IMR-90 (cell line): ENCODE data around the gene HOXC13. TPM values are rescaled to one million over a fixed set of nuclear protein-coding genes. Genes with fewer than 3 reads are reported as not detected.

Source experiments
- ATAC-seq: fragments of 200-7000 bp; cut with Tn5 transposase; 2 replicates; pipeline ENCODE4 v1.9.1; 2020; ENCODE audit warnings: low read depth, mild to moderate bottlenecking, moderate library complexity
- BruUV-seq: library from RNA; stranded (reverse); fragments of 400-500 nt; replicated peaks from 2 replicates; lab custom pipeline; 2021; lab: Mats Ljungman, UMichigan
- CTCF ChIA-PET: fragments of 300-600 bp; formaldehyde crosslinking; extraction: SDS; loops from one replicate; lab custom pipeline; 2021; ENCODE audit warnings: antibody characterized with exemption; lab: Yijun Ruan, JAX
- POLR2A ChIA-PET: fragments of 300-600 bp; sonication (Branson Sonifier 250); formaldehyde crosslinking; loops from one replicate; lab custom pipeline; 2022; ENCODE audit warnings: antibody characterized with exemption; ENCODE audit not compliant: unreplicated experiment; lab: Charles Lee
- DNase-seq: peaks from one replicate; pipeline ENCODE4 v3.0.0; 2013
- H2AFZ ChIP-seq: replicated peaks from 2 replicates; pipeline ENCODE3; 2013; ENCODE audit warnings: low read length, mild to moderate bottlenecking; ENCODE audit not compliant: poor library complexity
- H2AK5ac ChIP-seq: 2 replicates; pipeline ENCODE4 v1.6.1; 2013; ENCODE audit warnings: low read depth, low read length, inconsistent platforms
- H2AK9ac ChIP-seq: replicated peaks from 2 replicates; pipeline ENCODE3; 2013; ENCODE audit warnings: mild to moderate bottlenecking, low read depth, low read length, moderate library complexity; ENCODE audit not compliant: poor library complexity
- H2BK120ac ChIP-seq: 2 replicates; pipeline ENCODE4 v1.6.1; 2013; ENCODE audit warnings: low read depth, low read length, inconsistent platforms
- H2BK15ac ChIP-seq: 3 replicates; pipeline ENCODE4 v1.6.1; 2013; ENCODE audit warnings: low read depth, low read length, inconsistent platforms
- H2BK20ac ChIP-seq: 2 replicates; pipeline ENCODE4 v1.6.1; 2013; ENCODE audit warnings: low read depth, mild to moderate bottlenecking, inconsistent platforms, low read length, moderate library complexity
- H2BK5ac ChIP-seq: 2 replicates; pipeline ENCODE4 v1.6.1; 2013; ENCODE audit warnings: mild to moderate bottlenecking, low read depth, low read length, inconsistent platforms; ENCODE audit not compliant: poor library complexity, severe bottlenecking
- H3K14ac ChIP-seq: replicated peaks from 2 replicates; pipeline ENCODE4 v1.6.1; 2013; ENCODE audit warnings: low read depth, low read length, inconsistent platforms
- H3K18ac ChIP-seq: 2 replicates; pipeline ENCODE4 v1.6.1; 2013; ENCODE audit warnings: low read depth, low read length, control low read depth
- H3K23ac ChIP-seq: 2 replicates; pipeline ENCODE4 v1.6.1; 2013; ENCODE audit warnings: low read depth, low read length, inconsistent platforms
- H3K27ac ChIP-seq: 2 replicates; pipeline ENCODE4 v1.5.1; 2013; ENCODE audit warnings: mild to moderate bottlenecking, control low read depth, low read length; ENCODE audit not compliant: insufficient read depth
- H3K27me3 ChIP-seq: 2 replicates; pipeline ENCODE4 v1.6.1; 2013; ENCODE audit warnings: low read length; ENCODE audit not compliant: control insufficient read depth, insufficient read depth
- H3K36me3 ChIP-seq: 2 replicates; pipeline ENCODE4 v1.6.1; 2013; ENCODE audit warnings: low read length, mixed read lengths; ENCODE audit not compliant: control insufficient read depth, insufficient read depth
- H3K4ac ChIP-seq: 2 replicates; pipeline ENCODE4 v1.6.1; 2013; ENCODE audit warnings: low read depth, low read length, inconsistent platforms
- H3K4me1 ChIP-seq: 2 replicates; pipeline ENCODE4 v1.6.1; 2013; ENCODE audit warnings: low read length, mixed read lengths; ENCODE audit not compliant: control insufficient read depth, insufficient read depth
- H3K4me2 ChIP-seq: 2 replicates; pipeline ENCODE4 v1.6.1; 2013; ENCODE audit warnings: low read depth, mild to moderate bottlenecking, control low read depth, low read length, moderate library complexity
- H3K4me3 ChIP-seq: 2 replicates; pipeline ENCODE4 v1.5.1; 2013; ENCODE audit warnings: low read depth, mild to moderate bottlenecking, control low read depth, low read length, moderate library complexity; ENCODE audit not compliant: insufficient read depth
- H3K56ac ChIP-seq: 2 replicates; pipeline ENCODE4 v1.6.1; 2013; ENCODE audit warnings: low read length, inconsistent platforms; ENCODE audit not compliant: insufficient read depth; ENCODE audit errors: extremely low read depth
- H3K79me1 ChIP-seq, 2 experiments: 2 replicates each; pipeline ENCODE4 v1.6.1; 2013; ENCODE audit warnings: low read length in 2 of 2, inconsistent platforms in 1 of 2, low read depth in 1 of 2
- H3K9ac ChIP-seq: 2 replicates; pipeline ENCODE4 v1.6.1; 2013; ENCODE audit warnings: low read depth, low read length, control low read depth
- H3K9me1 ChIP-seq: 2 replicates; pipeline ENCODE4 v1.6.1; 2013; ENCODE audit warnings: low read length, inconsistent platforms; ENCODE audit not compliant: insufficient read depth
- H3K9me3 ChIP-seq: 2 replicates; pipeline ENCODE4 v1.6.1; 2013; ENCODE audit warnings: low read length; ENCODE audit not compliant: control insufficient read depth, insufficient read depth
- H4K20me1 ChIP-seq: 2 replicates; pipeline ENCODE4 v1.6.1; 2013; ENCODE audit warnings: low read length, inconsistent platforms; ENCODE audit not compliant: insufficient read depth
- H4K5ac ChIP-seq: 2 replicates; pipeline ENCODE4 v1.6.1; 2013; ENCODE audit warnings: mild to moderate bottlenecking, low read depth, low read length, control low read depth
- H4K8ac ChIP-seq, 2 experiments: 2 replicates each; pipeline ENCODE4 v1.6.1; 2013; ENCODE audit warnings: low read depth in 2 of 2, low read length in 2 of 2, control low read depth in 1 of 2, inconsistent platforms in 1 of 2
- H4K91ac ChIP-seq: 2 replicates; pipeline ENCODE4 v1.6.1; 2013; ENCODE audit warnings: low read depth, low read length, inconsistent platforms; ENCODE audit not compliant: insufficient read depth
- BHLHE40 ChIP-seq: fragments of 150-350 bp; IDR thresholded peaks from 2 replicates; pipeline ENCODE4 v1.6.1; 2016; ENCODE audit warnings: mild to moderate bottlenecking, low read depth, low read length
- CEBPB ChIP-seq: IDR thresholded peaks from 2 replicates; pipeline ENCODE4 v1.6.1; 2012; ENCODE audit warnings: low read depth, low read length, improper control_type of control experiment
- MAFK ChIP-seq: IDR thresholded peaks from 2 replicates; pipeline ENCODE4 v1.6.1; 2012; ENCODE audit warnings: low read depth, low read length, improper control_type of control experiment
- USF2 ChIP-seq: fragments of 150-350 bp; IDR thresholded peaks from 2 replicates; pipeline ENCODE4 v1.6.1; 2017; ENCODE audit warnings: mild to moderate bottlenecking, antibody characterized with exemption, low read length, low read depth
- WGBS, 2 experiments: methylation state at CpG; one replicate each; pipeline versions ENCODE4 v1.1.5 to v1.1.7; 2013; ENCODE audit warnings: missing lambda C conversion rate in 2 of 2; ENCODE audit not compliant: insufficient read length in 1 of 2; ENCODE audit errors: extremely low coverage in 2 of 2; 5-methylcytosine and 5-hydroxymethylcytosine counted together
- dilution Hi-C: fragments of 300-500 bp; cut with HindIII; formaldehyde crosslinking; loops from one replicate; pipeline ENCODE4 v1.14.3; 2018; ENCODE audit warnings: low sequenced_read_pairs; ENCODE audit not compliant: unreplicated experiment
- in situ Hi-C: fragments of 300-500 bp; cut with MboI; formaldehyde crosslinking; loops from 3 replicates; pipeline ENCODE4 v1.14.3; 2019; ENCODE audit warnings: low sequenced_read_pairs, inconsistent platforms, mixed read lengths
- intact Hi-C: fragments of 100-400 bp; cut with micrococcal nuclease; formaldehyde crosslinking; loops from 2 replicates; pipeline ENCODE4 v1.10.0; 2022
- polyA plus RNA-seq, 3 experiments: library from polyadenylated mRNA; depleted of rRNA; stranded (reverse); fragments of >200 nt; gene quantifications; 2 replicates each; pipeline ENCODE4 v1.2.3, GENCODE V29; 2012; ENCODE audit warnings: low replicate concordance in 1 of 3
- total RNA-seq: library from RNA; depleted of rRNA; stranded (reverse); fragments of >200 nt; gene quantifications from 2 replicates; pipeline ENCODE4 v1.2.3, GENCODE V29; 2012

HOXC13 gene
- total and polyA plus RNA-seq, 2 of the 4 experiments (the other 2 are of a cell fraction): not detected

DNA sequence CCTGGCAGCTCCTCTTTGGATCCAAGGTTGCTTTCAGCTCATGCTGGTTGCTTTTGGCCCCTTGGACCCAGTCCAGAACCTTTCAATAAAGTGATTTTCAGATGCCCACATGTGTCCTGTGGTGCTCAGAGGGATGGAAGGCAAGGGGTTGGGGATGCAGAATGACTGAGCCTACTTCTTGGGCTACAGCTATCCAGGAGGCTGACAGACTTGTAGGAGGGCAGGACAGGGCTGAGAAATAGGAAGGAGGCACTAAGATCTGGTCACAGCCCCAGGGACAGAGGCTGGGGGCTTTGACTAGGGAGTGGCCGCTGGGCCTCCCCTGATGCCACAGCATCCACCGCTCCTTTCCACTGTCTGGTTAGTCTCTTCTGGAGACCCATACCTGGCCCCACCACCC is 33.1 kb downstream of the HOXC13 start:
- no peak overlapping the region for H2AK9ac ChIP-seq
- H4K91ac ChIP-seq: no peak overlapping the region
- no peak overlapping the region for H4K5ac ChIP-seq
- no peak for DNase-seq
- BruUV-seq: no TSS peak
- no peak overlapping the region for H3K9ac ChIP-seq
- no peaks in the 10 kb centered on the region for H3K79me1 ChIP-seq
- no peak overlapping the region for H3K18ac ChIP-seq
- H2AFZ ChIP-seq: no peak overlapping the region
- no peak overlapping the region for H3K56ac ChIP-seq
- H3K27me3 ChIP-seq: peaks cover 99% of the 10 kb centered on the region
- no peak overlapping the region for H2BK20ac ChIP-seq
- no peak overlapping the region for H2BK5ac ChIP-seq
- dilution Hi-C loops (no loop called here), in situ Hi-C loops (no loop called here), intact Hi-C loops (no loop called here)
- no peak overlapping the region for H2BK120ac ChIP-seq
- H2AK5ac ChIP-seq: no peak overlapping the region
- no peak overlapping the region for H2BK15ac ChIP-seq
- ChIA-PET POLR2A (no interaction called here), CTCF (no interaction called here)
- no peak overlapping the region for H3K4me2 ChIP-seq
- H3K23ac ChIP-seq: no peak overlapping the region
- H3K36me3 ChIP-seq: no peaks in the 10 kb centered on the region
- H3K9me3 ChIP-seq: peaks cover 15% of the 10 kb centered on the region
- ATAC-seq: no peak
- H3K4me1 ChIP-seq: peaks cover 2% of the 10 kb centered on the region; the same call in 1 of the 2 replicates
- H4K8ac ChIP-seq: no peak overlapping the region
- no peak overlapping the region for H3K27ac ChIP-seq
- H3K9me1 ChIP-seq: no peaks in the 10 kb centered on the region
- no peak overlapping the region for H3K4me3 ChIP-seq
- H3K4ac ChIP-seq: no peak overlapping the region
- no peak overlapping the region for H3K14ac ChIP-seq
- no CpG with 5 or more reads among the region's 2 CpGs for WGBS, 2 experiments
- H4K20me1 ChIP-seq: peaks cover 2% of the 10 kb centered on the region; the same call in 1 of the 2 replicates
- TF ChIP-seq CEBPB (no peak), BHLHE40 (no peak), USF2 (no peak), MAFK (no peak)
